HepG2 (cell line): ENCODE results near the gene PPP4R3A. TPM values are rescaled to one million over a fixed set of nuclear protein-coding genes. Genes with fewer than 3 reads are reported as not detected.
"Not testable (repeated sequence)": the region's sequence is repeated elsewhere in the genome, so short reads cannot be mapped to it uniquely, and the experiment has no call there.

Experiments
- ATAC-seq: fragments of 200-7000 bp; cut with Tn5 transposase; 3 replicates; pipeline ENCODE4 v1.9.1; 2020; ENCODE audit warnings: mild to moderate bottlenecking, moderate library complexity
- BruUV-seq: library from RNA; stranded (reverse); fragments of 400-500 nt; replicated peaks from 2 replicates; lab custom pipeline; 2021; lab: Mats Ljungman, UMichigan
- CTCF ChIA-PET: fragments of 300-600 bp; formaldehyde crosslinking; extraction: SDS; loops from one replicate; lab custom pipeline; 2021; ENCODE audit warnings: low total read pairs, inconsistent platforms, low intra/inter-chr PET ratio; lab: Yijun Ruan, JAX
- POLR2A ChIA-PET: fragments of 350-600 bp; sonication (Branson Sonifier 250); formaldehyde crosslinking; loops from one replicate; lab custom pipeline; 2020; ENCODE audit warnings: antibody characterized with exemption, inconsistent platforms; lab: Yijun Ruan, JAX
- DNase-seq: peaks from one replicate; pipeline ENCODE4 v3.0.0-alpha.2; 2015; ENCODE audit warnings: low spot score
- FAIRE-seq: peaks from 3 replicates; lab custom pipeline; 2011; peaks lifted over from hg19 to GRCh38; lab: Jason Lieb, UNC
- H2AFZ ChIP-seq: one replicate; pipeline ENCODE4 v1.6.1; 2011; ENCODE audit warnings: low read length, inconsistent platforms
- H3K27ac ChIP-seq: fragments of 300-600 bp; 3 replicates; pipeline ENCODE4 v1.8.0; 2011; ENCODE audit warnings: mixed run types, mild to moderate bottlenecking, mixed read lengths, low read length, inconsistent platforms; ENCODE audit not compliant: insufficient read depth; ENCODE audit errors: extremely low read length
- H3K27me3 ChIP-seq, 2 experiments: fragments of 200-600 bp in 1 of 2; 2 replicates in 1 of 2; 3 replicates in 1 of 2; pipeline versions ENCODE4 v1.6.0 to v1.8.0; 2011; ENCODE audit warnings: low read length in 2 of 2, mild to moderate bottlenecking in 2 of 2, moderate library complexity in 2 of 2, inconsistent platforms in 1 of 2; ENCODE audit not compliant: insufficient read depth in 2 of 2, control insufficient read depth in 1 of 2
- H3K36me3 ChIP-seq, 2 experiments: fragments of 200-600 bp in 1 of 2; replicated peaks in 1 of 2; 2 replicates in 1 of 2; 3 replicates in 1 of 2; pipeline versions ENCODE4 v1.5.1 to v1.8.0; 2011; ENCODE audit warnings: low read length in 2 of 2, inconsistent platforms in 1 of 2; ENCODE audit not compliant: insufficient read depth in 2 of 2, control insufficient read depth in 1 of 2
- H3K4me1 ChIP-seq: 2 replicates; pipeline ENCODE4 v1.5.1; 2012; ENCODE audit warnings: low read length, inconsistent platforms; ENCODE audit not compliant: insufficient read depth
- H3K4me2 ChIP-seq: 2 replicates; pipeline ENCODE4 v1.6.0; 2011; ENCODE audit warnings: low read depth, low read length, inconsistent platforms
- H3K4me3 ChIP-seq, 3 experiments: fragments of 200-600 bp in 1 of 3; sonication (generic), shearing (Covaris generic) in 1 of 3; replicated peaks in 1 of 3; 2 replicates each; pipeline ENCODE4 v1.5.1; 2011 to 2016; ENCODE audit warnings: low read length in 3 of 3, inconsistent platforms in 2 of 3, low read depth in 2 of 3, mild to moderate bottlenecking in 2 of 3, control low read depth in 1 of 3, mixed read lengths in 1 of 3; ENCODE audit not compliant: insufficient read depth in 1 of 3
- H3K79me2 ChIP-seq: one replicate; pipeline ENCODE4 v1.6.1; 2011; ENCODE audit warnings: low read length, inconsistent platforms; ENCODE audit not compliant: insufficient read depth
- H3K9ac ChIP-seq: 2 replicates; pipeline ENCODE4 v1.6.0; 2011; ENCODE audit warnings: mild to moderate bottlenecking, low read depth, low read length, inconsistent platforms; ENCODE audit not compliant: insufficient read depth
- H3K9me3 ChIP-seq: 2 replicates; pipeline ENCODE4 v1.5.1; 2012; ENCODE audit warnings: mild to moderate bottlenecking, low read length
- H4K20me1 ChIP-seq: 2 replicates; pipeline ENCODE4 v1.6.0; 2011; ENCODE audit warnings: inconsistent platforms, mild to moderate bottlenecking, low read length, moderate library complexity; ENCODE audit not compliant: insufficient read depth
- DNMT1 ChIP-seq: sonication (generic); formaldehyde crosslinking; IDR thresholded peaks from 2 replicates; pipeline ENCODE4 v1.5.1; 2020; ENCODE audit warnings: mild to moderate bottlenecking, missing genetic modification reagents
- DNMT3B ChIP-seq: conservative IDR thresholded peaks from 2 replicates; pipeline ENCODE4 v1.6.1; 2016; ENCODE audit warnings: missing biosample characterization, control low read depth
- KLF6 ChIP-seq: IDR thresholded peaks from 2 replicates; pipeline ENCODE4 v1.8.0; 2016; ENCODE audit warnings: missing biosample characterization, missing genetic modification reagents
- ZNF530 ChIP-seq: sonication (generic); formaldehyde crosslinking; IDR thresholded peaks from 2 replicates; pipeline ENCODE4 v1.5.0; 2020; ENCODE audit warnings: low read depth, mild to moderate bottlenecking, missing genetic modification reagents
- WGBS: methylation state at CpG from one replicate; pipeline ENCODE4 v1.1.6; 2017; ENCODE audit warnings: low lambda C conversion rate; 5-methylcytosine and 5-hydroxymethylcytosine counted together
- in situ Hi-C: cut with HindIII; loops from 2 replicates; pipeline ENCODE4 v1.10.0; 2017; ENCODE audit warnings: low pct_unique_long_range_greater_than_20kb; ENCODE audit not compliant: extremely low pct_ligation_motif_present
- intact Hi-C: fragments of 100-400 bp; cut with micrococcal nuclease; formaldehyde crosslinking; loops from one replicate; pipeline ENCODE4 v1.10.0; 2022; ENCODE audit not compliant: unreplicated experiment
- polyA plus RNA-seq, 8 experiments: library from polyadenylated mRNA; depleted of rRNA in 3 of 8; stranded (reverse) in 7 of 8; unstranded in 1 of 8; fragments of >200 nt; fragmentation: Illumina TruSeq in 4 of 8; extraction: Trizol in 4 of 8; gene quantifications; 2 replicates each; pipeline versions ENCODE4 v1.2.1 to v1.2.3, GENCODE V29; 2011 to 2016; ENCODE audit warnings: low read depth in 4 of 8, missing spikeins in 1 of 8, mixed read lengths in 1 of 8; ENCODE audit not compliant: insufficient read depth in 1 of 8
- total RNA-seq, 5 experiments: library from RNA; depleted of rRNA; stranded (reverse); fragments of >200 nt; fragmentation: Illumina TruSeq; extraction: Trizol; gene quantifications; 2 replicates each; pipeline ENCODE4 v1.2.3, GENCODE V29; 2016; ENCODE audit warnings: low read depth in 1 of 5
- TF ChIP-seq, protein P1 (sequence below): sonication (generic); formaldehyde crosslinking; IDR thresholded peaks from 2 replicates; pipeline ENCODE4 v1.8.0; 2022; ENCODE audit warnings: mild to moderate bottlenecking, missing genetic modification reagents, moderate library complexity

The PPP4R3A gene
- total and polyA plus RNA-seq, 2 of the 13 experiments (the other 11 are each of a cell fraction or from before 2014, with no cell fraction given) = 22.5 to 57.4 TPM

- TF ChIP-seq, protein P1, sequence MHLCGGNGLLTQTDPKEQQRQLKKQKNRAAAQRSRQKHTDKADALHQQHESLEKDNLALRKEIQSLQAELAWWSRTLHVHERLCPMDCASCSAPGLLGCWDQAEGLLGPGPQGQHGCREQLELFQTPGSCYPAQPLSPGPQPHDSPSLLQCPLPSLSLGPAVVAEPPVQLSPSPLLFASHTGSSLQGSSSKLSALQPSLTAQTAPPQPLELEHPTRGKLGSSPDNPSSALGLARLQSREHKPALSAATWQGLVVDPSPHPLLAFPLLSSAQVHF = no peak
- TF ChIP-seq DNMT1 = no peak
Measured at GRCh38 chr14:91410771-91411536, 99.2 kb downstream of the PPP4R3A start (continued).

DNA sequence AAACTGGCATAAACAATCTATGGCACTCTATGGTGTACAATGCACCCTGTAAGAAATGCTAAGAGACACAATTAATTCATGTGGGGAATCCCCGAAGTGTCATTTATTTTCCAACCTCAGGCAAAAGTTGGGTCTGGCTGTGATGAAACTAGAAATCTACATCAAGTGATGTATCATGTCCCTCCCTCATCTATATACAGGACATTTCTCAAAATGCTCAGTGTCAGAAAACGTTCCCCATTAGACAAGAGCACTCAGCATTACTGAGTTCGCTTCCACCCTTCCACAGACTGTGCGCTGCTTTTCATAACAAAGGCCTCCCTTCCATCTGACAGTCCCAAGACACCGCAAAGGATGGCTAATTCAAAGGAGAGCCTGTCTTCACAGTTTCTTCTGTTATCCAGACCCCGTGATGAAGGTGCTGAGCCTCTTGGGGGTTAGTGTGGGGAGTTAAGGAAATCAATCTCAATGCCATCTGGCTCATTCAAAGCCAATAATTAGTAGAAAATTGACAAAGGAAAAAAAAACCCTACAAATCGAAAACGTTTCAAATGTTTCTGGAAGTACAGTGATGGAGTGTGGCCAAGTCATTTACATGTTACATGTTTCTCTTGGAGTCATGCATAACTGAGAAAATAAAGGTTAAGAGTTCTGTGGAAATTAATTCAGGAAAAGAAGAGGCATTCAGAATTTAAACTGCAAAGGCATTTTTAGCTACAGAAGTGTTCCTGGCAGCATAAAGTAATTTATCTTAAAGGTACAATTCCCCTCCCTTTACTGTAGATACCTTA, 100.0 kb downstream of the PPP4R3A start:
- Histone ChIP-seq H3K9ac (no peak overlapping the region), H3K4me3 (no peak overlapping the region), H3K4me2 (no peak overlapping the region), H3K36me3 (peaks cover 6 to 8% of the 10 kb centered on the region in 2 experiments; a peak in 3 of 5 replicates), H4K20me1 (no peaks in the 10 kb centered on the region; the same call in 1 of the 2 replicates), H2AFZ (no peak overlapping the region), H3K27ac (no peak overlapping the region), H3K4me1 (peaks cover 36% of the 10 kb centered on the region), H3K9me3 (no peaks in the 10 kb centered on the region), H3K27me3 (no peaks in the 10 kb centered on the region; a peak in 1 of 5 replicates), H3K79me2 (peaks cover 28% of the 10 kb centered on the region)
- intact Hi-C loops (no loop called here), in situ Hi-C loops (no loop called here)
- CTCF ChIA-PET = no interaction called here
- TF ChIP-seq DNMT3B (CRISPR knock-in tag) (no peak), KLF6 (CRISPR knock-in tag) (no peak), ZNF530 (CRISPR knock-in tag) (no peak)
- ATAC-seq (no peak), FAIRE-seq (no peak), DNase-seq (no peak)
- POLR2A ChIA-PET = no interaction called here
- WGBS = 93% methylated on average over 8 of the region's 8 CpGs
- BruUV-seq = no TSS peak

DNA sequence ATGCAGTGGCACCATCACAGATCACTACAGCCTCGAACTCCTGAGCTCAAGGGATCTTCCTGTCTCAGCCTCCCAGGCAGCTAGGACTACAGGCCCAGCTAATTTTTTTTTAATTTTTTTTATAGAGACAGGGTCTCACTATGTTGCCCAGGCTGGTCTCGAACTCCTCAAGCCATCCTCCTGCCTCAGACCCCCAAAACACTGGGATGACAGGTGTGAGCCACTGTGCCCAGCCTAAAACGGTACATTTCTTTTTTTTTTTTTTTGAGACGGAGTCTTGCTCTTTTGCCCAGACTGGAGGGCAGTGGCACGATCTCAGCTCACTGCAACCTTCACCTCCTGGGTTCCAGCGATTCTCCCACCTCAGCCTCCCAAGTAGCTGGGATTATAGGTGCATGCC, 100.9 kb downstream of the PPP4R3A start:
- H3K36me3 ChIP-seq, intact Hi-C loops, H3K27me3 ChIP-seq, H2AFZ ChIP-seq, POLR2A ChIA-PET, H3K9me3 ChIP-seq, FAIRE-seq, ATAC-seq, H3K27ac ChIP-seq, BruUV-seq, H3K4me3 ChIP-seq, H3K4me2 ChIP-seq, H3K9ac ChIP-seq, H4K20me1 ChIP-seq, DNase-seq, in situ Hi-C loops, CTCF ChIA-PET: not testable (repeated sequence)
- WGBS = 93% methylated on average over 6 of the region's 6 CpGs
- H3K4me1 ChIP-seq = peaks cover 27% of the 10 kb centered on the region
- H3K79me2 ChIP-seq = peaks cover 28% of the 10 kb centered on the region
